Choroid plexus epithelial cell (primary cell): ENCODE measurements around the gene RAB44.

Experiments used
- DNase-seq: peaks from one replicate; pipeline ENCODE4 v3.0.0-alpha.2; 2010; ENCODE audit warnings: low read depth
- H3K4me3 ChIP-seq: 2 replicates; pipeline ENCODE4 v1.5.1; 2011; ENCODE audit warnings: low read depth, mild to moderate bottlenecking, control low read depth, low read length, moderate library complexity
- TF ChIP-seq, protein P1 (sequence below): conservative IDR thresholded peaks from 2 replicates; pipeline ENCODE4 v1.5.1; 2011; ENCODE audit warnings: low read depth, mild to moderate bottlenecking, control low read depth, inconsistent platforms, low read length, moderate library complexity

RAB44 gene

DNA sequence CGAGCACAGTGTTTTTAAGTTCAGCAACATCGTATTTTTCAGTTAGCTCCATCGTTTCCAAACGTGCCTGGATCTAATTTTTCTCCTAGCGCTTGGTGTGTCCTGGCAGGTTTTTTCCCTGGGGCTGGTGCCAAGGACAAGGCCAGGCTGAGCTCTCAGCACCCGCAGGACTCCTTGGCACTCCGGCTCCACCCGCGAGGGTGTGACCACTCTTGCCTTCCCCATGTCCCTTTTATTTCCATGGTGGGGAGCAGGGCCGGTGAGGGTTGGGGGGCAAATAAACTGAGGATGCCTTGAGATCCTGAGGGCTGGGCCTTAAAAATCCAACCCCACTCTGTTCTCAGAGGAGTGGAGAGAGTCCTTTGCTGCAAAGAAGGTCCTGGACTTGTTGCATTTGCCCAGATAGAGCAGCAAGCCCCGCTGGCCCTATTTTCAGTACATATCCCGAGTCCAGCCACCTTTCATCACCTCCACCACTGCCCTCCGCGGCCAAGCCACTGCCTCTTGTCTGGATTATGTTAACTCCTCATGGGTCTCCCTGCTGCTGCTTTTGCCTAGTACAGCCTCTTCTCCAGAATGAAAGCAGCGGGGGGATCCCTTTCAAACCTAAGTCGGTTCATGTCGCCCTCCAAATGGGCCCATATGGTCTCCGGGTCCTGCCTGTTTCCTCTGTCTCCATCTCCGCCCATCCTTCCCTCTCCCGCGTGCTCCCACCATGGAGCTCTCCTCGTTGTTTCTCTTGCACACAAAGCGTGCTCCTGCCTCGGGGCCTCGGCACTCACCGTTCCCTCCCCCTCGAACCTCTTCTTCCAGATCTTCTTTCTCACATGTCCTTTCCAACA, 4.5 kb upstream of the RAB44 start:
- H3K4me3 ChIP-seq = no peak overlapping the region
- TF ChIP-seq, protein P1, sequence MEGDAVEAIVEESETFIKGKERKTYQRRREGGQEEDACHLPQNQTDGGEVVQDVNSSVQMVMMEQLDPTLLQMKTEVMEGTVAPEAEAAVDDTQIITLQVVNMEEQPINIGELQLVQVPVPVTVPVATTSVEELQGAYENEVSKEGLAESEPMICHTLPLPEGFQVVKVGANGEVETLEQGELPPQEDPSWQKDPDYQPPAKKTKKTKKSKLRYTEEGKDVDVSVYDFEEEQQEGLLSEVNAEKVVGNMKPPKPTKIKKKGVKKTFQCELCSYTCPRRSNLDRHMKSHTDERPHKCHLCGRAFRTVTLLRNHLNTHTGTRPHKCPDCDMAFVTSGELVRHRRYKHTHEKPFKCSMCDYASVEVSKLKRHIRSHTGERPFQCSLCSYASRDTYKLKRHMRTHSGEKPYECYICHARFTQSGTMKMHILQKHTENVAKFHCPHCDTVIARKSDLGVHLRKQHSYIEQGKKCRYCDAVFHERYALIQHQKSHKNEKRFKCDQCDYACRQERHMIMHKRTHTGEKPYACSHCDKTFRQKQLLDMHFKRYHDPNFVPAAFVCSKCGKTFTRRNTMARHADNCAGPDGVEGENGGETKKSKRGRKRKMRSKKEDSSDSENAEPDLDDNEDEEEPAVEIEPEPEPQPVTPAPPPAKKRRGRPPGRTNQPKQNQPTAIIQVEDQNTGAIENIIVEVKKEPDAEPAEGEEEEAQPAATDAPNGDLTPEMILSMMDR = no peak
- no peak for DNase-seq

DNA sequence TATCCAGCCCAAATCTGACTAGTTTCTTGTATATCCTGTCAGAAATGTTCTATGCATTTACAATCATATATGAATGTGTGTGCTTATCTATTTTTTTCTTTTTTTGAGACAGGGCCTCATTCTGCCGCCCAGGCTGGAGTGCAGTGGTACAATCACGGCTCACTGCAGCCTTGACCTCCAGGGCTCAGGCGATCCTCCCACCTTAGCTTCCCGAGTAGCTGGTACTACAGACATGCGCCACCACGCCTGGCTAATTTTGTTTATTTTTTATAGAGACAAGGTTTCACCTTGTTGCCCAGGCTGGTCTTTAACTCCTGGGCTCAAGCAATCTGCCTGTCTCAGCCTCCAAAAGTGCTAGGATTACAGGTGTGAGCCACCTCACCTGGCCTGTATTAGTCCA, 3.0 kb upstream of the RAB44 start:
- H3K4me3 ChIP-seq = no peak overlapping the region
- DNase-seq = no peak
- TF ChIP-seq, protein P1 = no peak

- no peak overlapping the region for H3K4me3 ChIP-seq
- no peak for DNase-seq
- TF ChIP-seq, protein P1 = no peak
Measured at GRCh38 chr6:36695414-36695813, 2.2 kb upstream of the RAB44 start.

- no peak overlapping the region for H3K4me3 ChIP-seq
- no peak for DNase-seq
- TF ChIP-seq, protein P1 = no peak
Measured at GRCh38 chr6:36698196-36698595, 570 bp downstream of the RAB44 start.

DNA sequence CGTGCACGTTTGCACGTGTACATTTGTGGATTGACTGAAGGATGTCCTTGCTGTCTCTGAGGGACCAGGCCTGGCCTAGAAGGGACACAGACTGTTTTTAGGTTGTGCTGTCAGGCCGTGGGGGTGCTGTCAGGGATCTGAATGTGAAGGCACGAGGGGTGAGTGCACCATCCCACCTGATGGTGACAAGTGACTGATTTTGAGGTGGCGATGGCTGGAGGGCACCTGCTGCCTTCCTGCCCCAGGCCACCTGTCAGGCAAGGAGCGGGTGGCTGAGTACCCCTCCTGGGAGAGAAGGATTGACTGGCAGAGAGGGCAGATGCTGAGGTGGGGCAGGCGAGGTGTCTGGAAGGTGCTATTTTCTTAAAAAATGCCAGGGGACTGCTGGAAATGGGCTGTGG, 1.2 kb downstream of the RAB44 start:
- no peak overlapping the region for H3K4me3 ChIP-seq
- DNase-seq = no peak
- TF ChIP-seq, protein P1 = no peak

DNA sequence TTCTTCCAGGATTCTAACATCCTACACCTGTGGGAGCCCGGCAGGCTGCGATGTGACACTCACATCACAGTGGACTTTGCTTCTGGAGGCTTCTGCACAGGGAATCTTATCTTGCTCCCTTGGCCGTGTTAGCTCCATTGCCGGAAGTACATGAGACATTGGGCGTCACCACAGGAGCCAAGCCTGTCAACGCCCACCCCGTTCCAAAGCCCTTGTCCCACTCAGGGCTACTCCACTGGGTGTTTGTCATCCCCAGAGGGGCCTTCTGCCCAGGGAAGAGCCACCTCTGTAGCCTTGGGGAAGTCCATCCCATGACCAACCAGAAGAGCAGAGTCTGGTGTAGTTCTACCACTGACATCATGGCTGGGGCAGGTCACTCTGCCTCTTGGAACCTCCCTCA, 1.7 kb downstream of the RAB44 start:
- DNase-seq = no peak
- TF ChIP-seq, protein P1 = no peak
- H3K4me3 ChIP-seq = no peak overlapping the region
